Occipital lobe (tissue), 2 donors: ENCODE results near the gene APP. TPM values are rescaled to one million over a fixed set of nuclear protein-coding genes. Genes with fewer than 3 reads are reported as not detected.

Experiments used
- DNase-seq: peaks from one replicate; lab custom pipeline; 2025; lab: John Stamatoyannopoulos, UW
- total RNA-seq: library from RNA; depleted of rRNA; stranded (reverse); fragments of >200 nt; gene quantifications from one replicate; pipeline ENCODE4 v1.2.3, GENCODE V29; 2014

Gene APP
- total RNA-seq, 1 donor from 2014 or later = 354 TPM

GRCh38 chr21:25878344-25878743 lies 292.2 kb downstream of the APP start:
- DNase-seq = no peak

GRCh38 chr21:25872271-25872670 lies 298.3 kb downstream of the APP start:
- DNase-seq = no peak

DNA sequence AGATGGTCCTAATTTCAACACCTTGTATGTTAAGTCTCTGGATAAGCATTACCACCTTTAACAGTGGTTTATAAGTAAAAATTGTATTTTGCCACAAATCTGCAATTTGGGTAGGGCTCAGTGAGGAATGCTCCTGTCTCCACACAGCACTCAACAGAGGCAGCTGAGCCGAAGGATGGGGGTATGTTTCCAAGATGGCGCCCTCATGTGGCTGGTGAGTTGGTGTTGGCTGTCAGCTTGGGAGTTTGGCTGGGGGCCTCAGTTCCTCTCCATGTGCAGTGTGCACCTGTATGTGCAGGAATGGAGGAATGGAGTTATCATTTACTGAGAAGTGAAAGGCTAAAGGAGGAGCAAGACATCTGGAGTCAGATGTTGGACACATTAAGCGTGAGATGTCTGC lies 299.0 kb downstream of the APP start:
- no peak for DNase-seq

DNA sequence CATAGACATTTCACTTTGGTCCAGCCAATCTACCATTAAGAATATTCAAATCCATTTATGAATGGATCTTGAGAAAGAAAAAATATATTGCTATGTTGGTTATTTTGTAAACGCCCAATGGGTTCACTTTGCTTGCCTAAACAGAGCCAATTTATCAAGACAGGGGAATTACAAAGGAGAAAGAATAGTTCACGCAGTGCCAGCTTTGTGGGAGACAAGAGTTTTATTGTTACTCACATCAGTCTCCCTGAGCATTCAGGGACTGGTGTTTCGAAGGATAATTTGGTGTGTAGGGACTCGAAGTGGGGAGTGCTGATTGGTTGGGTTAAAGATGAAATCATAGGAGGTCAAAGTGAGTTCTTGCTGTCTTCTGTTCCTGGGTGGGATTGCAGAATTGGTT lies 300.5 kb downstream of the APP start:
- DNase-seq = no peak

DNA sequence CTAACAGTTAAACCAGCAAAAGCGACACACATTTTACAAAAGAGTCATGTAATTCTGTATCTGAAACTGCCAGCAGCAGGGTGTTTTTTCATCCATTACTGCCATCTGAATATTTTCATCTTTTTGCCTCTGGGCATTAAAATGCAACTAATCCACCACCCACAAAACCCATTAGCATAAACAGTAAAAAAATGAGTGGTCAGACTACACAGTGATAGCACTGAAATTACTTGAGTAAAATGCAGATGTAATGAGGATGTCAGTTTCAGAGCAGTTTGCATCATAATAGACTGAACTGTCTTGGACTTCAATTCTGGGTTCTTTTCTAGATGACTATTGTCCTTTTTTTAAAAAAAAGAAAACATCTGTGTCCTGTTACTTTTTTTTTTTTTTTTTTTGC lies 303.5 kb downstream of the APP start:
- DNase-seq = no peak

- DNase-seq = no peak
These were observed 306.8 kb downstream of the APP start for GRCh38 chr21:25863747-25864146.

DNA sequence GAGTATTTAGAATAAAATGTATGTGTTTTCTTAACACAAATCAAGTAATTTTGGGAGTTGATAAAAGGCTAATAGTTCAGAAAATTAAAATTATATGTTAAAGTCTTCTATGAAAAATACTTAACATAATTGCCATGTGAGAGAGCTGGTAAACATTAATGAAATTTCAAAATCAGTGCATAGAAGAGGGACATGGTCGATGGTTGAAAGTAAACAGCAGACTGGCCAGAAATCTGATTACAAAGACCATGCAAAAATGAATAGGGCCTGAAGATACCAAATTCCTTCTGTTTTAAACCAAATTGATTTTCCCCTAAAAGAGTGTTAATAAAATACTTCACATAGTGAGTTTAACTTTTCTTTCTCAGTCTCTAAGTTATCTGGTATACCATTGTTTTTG lies 307.5 kb downstream of the APP start:
- no peak for DNase-seq

DNA sequence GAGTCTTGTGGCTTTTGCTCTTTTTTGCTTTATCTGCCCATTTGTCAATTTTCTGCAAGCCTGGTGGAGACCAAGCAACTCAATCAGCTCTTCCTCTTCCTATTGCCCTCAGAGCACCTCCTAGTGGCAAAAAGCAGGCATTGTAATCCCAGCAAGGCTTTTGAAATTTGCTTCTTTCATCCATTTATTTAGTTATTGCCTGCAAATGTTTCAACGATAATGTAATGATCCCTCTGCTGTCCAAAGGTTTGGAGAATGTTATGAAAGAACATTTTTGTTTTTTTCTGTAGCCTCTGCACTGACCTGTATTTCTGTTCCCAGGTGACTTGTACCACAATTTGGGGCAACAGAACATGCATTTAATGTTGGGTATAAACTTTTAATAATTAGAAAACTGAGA lies 308.0 kb downstream of the APP start:
- no peak for DNase-seq

DNA sequence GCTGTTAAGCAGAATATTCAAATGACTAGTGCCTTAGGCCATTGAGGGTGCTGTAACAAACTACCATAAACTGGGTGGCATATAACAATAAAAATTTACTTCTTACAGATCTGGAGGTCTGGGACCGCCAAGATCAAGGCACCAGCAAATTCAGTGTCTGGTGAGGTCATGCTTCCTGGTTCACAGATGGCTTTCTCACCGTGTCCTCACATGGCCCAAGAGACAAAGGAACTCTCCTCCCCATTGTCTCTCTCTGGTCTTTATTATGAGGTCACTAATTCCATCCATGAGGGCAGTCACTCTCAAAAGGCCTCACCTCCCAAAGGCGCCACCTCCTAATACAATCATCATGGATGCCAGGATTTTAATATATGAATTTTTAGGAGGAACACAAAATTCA lies 308.5 kb downstream of the APP start:
- DNase-seq = no peak

- DNase-seq = no peak
These were observed 311.2 kb downstream of the APP start for GRCh38 chr21:25859235-25859929.

GRCh38 chr21:25858325-25858724 lies 312.2 kb downstream of the APP start:
- DNase-seq = no peak

GRCh38 chr21:25857308-25858074 lies 313.1 kb downstream of the APP start:
- DNase-seq = no peak

- DNase-seq = no peak
These were observed 315.0 kb downstream of the APP start for GRCh38 chr21:25855576-25855975.

GRCh38 chr21:25850126-25850842 lies 320.3 kb downstream of the APP start:
- no peak for DNase-seq

DNA sequence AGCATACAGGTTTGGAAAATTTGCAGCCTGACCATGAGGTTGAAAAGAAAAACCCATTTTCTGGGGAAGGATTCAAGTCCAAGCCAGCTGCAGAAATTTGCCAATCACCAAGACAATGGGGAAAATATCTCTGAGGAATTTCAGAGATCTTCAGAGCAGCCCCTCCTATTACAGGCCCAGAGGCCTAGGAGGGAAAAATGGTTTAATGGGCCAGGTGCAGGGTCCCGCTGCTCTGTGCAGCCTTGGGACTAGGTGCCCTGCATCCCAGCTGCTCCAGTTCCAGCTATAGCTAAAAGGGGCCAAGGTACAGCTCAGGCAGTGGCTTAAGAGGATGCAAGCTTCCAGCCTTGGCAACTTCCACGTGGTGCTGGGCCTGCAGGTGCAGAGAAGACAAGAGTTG lies 322.3 kb downstream of the APP start:
- no peak for DNase-seq

DNA sequence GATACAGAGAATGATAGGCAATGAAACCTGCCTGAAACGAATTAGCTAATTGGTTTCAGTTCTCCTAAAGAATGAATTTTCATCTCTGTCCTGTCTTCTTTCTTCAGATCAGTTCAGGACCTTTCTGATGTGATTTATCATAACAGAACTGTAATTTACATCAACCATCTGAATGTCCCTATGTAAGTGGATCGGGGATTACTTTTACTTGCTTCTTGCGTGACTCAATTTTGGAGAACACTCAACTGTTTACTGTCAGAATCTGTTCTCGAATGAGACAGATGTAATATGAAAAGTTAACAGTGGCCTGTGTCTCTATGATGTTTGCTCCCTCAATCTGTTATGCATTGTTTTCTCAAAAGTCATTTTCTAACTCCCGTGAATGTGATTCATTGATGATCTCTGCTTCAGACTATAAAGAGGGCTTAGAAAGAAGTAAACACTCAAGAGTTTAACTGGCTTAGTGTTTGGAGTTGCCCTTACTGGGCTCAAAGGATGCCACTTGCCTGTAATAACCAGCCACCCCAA lies 324.8 kb downstream of the APP start:
- no peak for DNase-seq

GRCh38 chr21:25842925-25843324 lies 327.6 kb downstream of the APP start:
- no peak for DNase-seq

DNA sequence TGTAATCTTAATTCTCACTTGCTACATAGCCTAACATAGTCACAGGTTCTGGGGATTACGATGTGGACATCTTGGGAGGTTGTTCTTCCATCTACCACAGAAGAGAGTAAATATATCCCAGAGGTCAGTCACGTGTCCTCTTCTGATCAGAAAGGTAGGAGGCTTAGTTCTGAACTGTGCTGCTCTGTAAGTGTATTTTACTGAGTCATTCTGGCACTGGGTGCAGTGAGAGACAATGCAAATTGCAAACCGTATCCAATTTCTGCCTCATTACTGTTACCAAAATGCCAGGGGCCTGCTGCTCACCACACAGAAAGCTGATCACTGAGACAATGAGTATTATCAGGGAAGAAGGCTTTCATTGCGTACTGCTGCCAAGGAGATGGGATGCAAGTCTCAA lies 331.8 kb downstream of the APP start:
- no peak for DNase-seq

GRCh38 chr21:25837533-25838265 lies 332.9 kb downstream of the APP start:
- no peak for DNase-seq

DNA sequence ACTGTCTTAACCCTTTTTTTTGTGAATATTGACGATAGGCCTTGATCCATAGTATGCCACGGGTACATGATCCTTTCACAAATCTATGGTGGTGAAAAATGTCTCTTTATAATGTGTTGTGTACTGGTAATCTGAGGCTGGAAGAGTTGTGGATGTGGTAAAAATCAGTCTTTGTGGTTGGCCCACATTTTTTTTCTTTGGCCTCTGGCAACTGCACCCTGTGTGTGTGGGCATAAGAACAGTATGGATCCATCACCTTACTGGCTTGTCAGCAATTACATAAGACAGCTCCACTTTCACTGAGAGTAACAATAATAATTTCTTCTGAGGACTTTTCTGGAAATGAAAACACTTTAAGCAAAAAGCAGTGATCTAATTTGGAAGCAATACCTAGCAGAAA lies 334.2 kb downstream of the APP start:
- DNase-seq = no peak

DNA sequence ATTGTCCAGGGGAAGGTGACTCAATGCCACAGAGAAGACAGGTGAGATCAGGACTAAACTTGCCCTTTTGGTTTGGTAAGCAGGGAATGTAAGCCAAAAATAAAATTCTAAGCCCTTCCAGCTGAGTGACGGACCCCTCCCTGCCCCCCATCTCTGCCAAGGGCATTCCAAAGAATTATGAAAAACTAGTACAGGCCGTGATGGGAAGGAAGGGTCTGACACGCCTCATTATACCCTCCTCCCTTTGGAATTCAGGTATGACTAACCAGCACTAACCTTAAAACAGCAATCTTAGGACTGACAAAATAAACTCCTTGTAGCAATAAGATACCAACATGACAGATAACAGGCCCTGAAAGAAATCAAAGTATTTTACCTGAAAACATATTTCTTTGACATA lies 336.2 kb downstream of the APP start:
- no peak for DNase-seq
